Jurkat, Clone E6-1 (cell line): ENCODE results near the gene LMBR1L.
"Not testable (repeated sequence)": the region's sequence is repeated elsewhere in the genome, so short reads cannot be mapped to it uniquely, and the experiment has no call there.

Experiments used
- DNase-seq: peaks from one replicate; pipeline ENCODE4 v3.0.0-alpha.2; 2011; ENCODE audit warnings: low read depth, low spot score
- H3K4me3 ChIP-seq: 2 replicates; pipeline ENCODE4 v1.5.1; 2011; ENCODE audit warnings: mild to moderate bottlenecking, low read length, control low read depth, moderate library complexity

LMBR1L gene

DNA sequence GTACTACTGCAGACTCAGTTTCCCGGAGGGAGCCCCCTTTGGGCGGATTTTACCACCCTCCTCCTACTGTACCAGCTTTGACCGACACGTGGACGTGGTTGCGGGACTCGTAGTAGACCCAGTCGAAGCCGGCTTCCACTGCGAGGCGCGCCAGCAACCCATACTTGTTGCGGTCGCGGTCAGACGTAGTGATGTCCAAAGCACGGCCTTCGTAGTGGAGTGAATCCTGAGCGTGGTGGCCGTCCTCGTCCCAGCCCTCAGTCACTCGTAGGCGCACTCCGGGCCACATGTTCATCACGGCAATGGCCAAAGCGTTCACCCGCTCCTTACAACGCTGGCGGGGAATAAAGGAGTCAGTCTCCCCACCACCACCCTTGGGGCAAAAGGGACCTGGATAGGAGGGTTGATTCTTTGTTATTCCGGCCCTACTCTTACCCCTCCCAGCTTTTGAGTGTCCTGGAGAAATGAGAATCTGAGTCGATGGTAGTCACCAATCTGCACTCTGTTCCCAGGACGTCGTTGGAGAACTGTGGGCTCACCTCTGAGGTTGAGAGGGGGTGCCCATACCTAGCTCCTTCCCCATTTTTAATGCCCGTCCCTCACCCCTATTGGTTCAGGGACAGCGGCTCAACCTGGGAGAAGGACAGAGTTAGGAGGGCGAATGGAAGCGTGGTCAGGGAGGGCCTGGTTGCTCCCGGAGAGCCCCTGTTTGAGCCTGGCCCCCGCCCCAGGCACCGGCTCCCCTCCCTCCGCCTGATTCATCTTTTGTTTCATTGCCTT lies 19.4 kb downstream of the LMBR1L start:
- H3K4me3 ChIP-seq: no peak overlapping the region
- DNase-seq: no peak

DNA sequence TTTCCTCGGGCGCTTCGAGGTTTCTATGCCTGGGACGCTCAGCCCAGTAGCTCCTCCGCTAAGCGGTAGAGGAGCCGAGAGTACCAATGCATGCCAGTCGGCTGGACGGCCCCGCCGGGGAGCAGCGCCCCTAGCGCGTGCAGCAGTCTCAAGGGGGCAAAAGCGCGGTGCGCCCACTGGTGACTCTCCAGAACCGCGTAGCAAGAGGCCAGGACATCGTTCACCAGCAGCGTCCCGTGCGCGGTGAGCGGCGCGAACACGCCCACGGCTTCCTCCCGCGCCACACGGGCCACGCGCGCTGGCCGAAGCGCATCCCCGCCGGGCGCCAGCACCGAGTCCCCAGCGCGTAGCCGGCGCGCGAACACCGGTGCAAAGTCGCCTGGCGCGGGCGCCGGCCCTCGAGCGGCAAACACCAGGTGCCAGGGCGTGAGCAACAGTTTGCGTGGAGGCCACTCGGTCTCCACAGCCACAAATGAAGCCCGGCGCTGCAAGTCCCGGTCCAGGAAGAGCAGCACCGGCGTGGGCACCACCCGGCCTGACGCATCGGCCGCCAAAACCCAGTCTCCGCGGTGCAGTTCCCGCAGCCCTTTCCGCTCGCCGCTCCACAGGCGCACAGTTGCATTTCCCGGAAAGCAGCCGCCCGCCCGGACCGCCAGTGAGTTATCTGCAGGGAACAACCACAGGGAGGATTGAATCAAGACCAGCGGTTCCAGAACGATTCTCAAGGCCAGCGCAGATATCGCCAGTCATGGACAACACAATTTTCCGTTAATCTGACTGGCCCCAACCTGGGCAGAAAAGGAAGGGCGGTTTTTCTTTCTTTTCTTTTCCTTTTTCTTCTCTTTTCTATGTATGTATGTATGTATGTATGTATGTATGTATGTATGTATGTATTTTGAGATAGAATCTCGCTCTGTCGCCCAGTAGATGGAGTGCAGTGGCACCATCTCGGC lies 20.6 kb downstream of the LMBR1L start:
- H3K4me3 ChIP-seq: peak overlapping the region; percentile 45
- DNase-seq: no peak

DNA sequence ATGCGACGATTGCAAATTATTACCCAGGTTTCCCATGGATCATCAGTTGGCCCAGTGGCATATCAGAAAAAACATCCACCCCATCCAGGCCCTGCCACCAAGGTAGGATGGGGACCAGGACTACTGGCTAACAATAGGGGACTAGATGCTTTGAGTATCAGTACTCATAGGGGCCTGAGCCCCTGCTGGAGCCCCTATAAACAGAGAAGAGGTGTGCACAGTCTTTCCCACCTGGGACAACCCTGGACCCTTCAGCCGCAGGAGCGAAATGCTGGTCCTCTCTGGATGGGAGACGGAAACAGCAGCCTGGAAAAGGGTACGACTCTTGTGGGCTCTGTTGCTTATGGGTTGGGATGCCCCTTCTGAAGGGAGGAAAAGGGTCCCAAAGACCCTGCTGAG lies 21.7 kb downstream of the LMBR1L start:
- DNase-seq: no peak
- no peak overlapping the region for H3K4me3 ChIP-seq

DNA sequence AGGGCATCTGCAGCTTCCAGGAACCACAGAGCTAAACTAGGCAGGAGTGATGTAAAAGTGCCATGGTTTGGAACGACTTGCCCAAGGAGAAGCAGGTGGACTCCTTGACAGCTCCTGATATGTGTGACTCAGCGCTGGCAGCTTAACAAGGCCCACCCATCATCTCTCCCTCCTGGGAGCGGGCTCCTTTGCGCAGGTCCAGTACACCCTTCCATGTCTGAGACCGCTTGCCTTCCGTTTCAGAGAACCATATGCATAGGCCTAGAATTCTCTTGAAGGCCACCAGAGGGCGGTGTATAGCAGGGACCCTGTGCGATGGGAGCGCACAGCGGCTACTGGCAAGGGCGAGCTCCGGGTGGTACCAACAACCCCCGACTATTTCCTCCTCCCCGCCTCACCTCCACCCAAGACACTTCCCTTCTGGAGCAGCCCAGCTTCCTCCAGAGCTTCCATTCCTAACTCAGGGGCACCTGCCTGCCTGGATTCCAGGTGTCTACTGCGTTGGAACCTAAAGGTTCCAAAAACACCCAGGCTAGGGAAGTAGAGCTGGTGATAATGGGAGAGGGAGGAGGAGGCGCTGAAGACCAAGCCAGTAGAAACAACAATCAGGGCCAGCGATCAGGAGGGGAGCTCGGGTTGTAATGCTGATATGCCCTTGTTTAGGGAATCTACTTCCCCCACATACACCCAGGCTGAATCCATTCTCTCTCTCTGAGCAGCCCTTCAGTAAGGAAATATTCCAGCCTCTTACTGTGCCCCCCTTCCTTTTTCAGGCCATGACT lies 22.3 kb downstream of the LMBR1L start:
- peak; percentile 83 for DNase-seq
- H3K4me3 ChIP-seq: 0 out of 2 replicates have a peak overlapping the region, but pooled peaks have one; percentile 23

DNA sequence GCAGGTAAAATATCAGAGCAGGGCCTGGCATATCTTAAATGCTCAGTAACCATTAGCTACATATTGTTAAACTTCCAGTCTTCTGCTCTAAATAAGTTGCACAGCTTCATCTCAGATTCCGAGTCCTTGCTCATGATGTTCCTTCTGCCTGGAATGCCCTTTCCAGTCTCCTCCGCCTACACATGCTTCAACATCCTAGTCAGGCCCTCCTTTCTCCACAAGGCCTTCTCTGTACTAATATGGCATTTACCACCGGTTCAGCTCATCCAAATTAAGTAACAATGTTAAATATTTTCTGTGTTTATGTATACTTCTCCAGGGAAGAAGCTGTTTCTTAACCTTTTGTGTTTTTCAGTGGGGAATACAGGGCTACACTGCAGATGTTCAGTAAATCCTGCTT lies 24.5 kb downstream of the LMBR1L start:
- no peak overlapping the region for H3K4me3 ChIP-seq
- DNase-seq: no peak

DNA sequence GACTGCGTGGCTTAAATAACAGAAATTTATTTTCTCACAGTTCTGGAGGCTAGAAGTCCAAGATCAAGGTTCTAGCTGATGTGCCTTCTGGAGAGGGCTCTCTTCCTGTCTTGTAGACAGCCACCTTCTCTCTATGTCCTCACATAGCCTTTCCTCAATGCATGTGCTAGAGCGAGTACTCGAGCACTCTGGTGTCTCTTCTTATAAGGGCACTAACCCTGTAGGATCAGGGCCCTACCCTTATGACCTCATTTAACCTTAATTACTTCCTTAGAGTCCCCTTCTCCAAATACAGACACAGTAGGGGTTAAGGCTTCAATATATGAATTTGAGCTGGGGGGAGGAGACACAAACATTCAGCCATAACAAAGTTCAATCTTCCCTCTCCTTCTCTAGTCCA lies 26.2 kb downstream of the LMBR1L start:
- no peak for DNase-seq
- H3K4me3 ChIP-seq: no peak overlapping the region

DNA sequence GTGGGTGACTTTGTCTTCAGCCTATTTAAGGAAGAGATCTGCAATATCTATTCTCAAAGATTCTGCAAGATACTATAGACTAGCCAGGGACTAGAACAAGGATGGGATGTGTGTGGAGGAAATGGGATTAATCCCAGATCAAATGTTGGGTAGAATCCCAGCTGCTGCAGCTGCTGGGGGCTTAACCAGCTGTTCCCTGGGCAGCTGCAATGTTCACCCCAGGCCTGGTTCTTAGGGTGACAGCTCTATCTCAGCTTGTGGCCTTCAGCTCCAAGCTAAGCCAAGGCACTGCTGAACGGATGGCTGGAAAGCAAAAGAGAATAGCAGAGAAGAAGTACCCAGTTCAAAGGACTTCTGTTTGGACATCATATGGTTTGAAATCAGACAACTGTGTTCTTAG lies 30.9 kb downstream of the LMBR1L start:
- H3K4me3 ChIP-seq: no peak overlapping the region
- no peak for DNase-seq

DNA sequence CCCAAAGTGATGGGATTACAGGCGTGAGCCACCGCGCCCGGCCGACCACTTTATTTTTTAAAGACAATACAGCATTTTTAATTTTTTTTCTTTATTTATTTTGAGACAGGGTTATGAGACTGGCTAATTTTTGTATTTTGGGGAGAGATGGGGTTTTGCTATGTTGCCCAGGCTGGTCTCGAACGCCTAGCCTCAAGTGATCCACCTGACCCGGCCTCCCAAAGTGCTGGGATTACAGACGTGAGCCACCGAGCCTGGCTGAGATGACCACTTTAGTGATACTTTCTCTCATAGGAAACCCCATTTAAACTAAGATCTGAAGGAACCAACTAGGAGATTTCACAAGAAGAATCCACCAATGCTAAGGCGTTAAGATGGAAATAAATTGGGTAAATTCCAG lies 39.7 kb downstream of the LMBR1L start:
- H3K4me3 ChIP-seq: no peak overlapping the region
- no peak for DNase-seq

DNA sequence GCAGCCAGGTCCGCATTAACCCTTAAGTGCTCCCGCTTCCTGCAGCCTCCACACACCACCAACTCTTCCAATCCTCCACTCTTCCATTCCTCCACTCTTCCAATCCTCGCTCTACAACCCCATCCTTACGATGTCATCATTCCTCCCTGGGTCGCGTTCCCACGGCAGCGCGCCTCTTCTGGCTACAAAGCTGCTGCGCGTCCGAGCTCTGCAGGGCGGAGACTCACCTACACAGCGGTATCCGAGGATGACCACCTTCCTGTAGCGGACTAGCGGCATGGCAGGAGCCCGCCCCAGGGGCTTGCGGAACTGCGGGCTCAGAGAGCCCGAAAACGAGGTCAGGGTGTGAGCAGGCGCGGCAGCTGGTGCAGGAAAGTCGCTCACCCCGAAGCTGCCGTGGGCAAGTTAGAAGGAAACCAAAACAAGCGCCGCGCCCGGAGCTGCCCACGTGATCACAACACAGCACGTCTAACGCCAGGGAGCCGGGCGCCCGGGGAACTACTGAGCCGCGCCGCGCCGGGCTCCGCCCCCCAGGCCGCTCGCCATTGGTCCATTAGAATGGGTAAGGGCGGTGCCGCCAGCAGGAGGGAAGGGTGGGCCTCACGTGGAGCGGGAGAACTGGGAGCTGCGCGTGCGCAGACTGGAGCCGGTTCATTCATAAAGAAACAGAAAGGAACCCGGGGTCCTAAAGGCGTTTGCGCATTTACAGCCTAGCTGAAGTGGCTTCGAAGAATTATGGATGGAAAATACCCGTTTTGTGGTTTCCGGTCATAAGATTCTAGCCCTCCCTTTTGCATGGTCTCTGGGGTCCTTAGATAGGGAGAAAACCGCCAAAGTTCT lies 40.9 kb downstream of the LMBR1L start, which contains the start of gene RHEBL1:
TSS of gene RHEBL1 (minus strand) at position 473 of the 840 bp plus-strand sequence. CDS start at position 279, 194 bp downstream.
- peak; percentile 96 for DNase-seq
- H3K4me3 ChIP-seq: peak within 1 kb of the TSS; percentile 91

DNA sequence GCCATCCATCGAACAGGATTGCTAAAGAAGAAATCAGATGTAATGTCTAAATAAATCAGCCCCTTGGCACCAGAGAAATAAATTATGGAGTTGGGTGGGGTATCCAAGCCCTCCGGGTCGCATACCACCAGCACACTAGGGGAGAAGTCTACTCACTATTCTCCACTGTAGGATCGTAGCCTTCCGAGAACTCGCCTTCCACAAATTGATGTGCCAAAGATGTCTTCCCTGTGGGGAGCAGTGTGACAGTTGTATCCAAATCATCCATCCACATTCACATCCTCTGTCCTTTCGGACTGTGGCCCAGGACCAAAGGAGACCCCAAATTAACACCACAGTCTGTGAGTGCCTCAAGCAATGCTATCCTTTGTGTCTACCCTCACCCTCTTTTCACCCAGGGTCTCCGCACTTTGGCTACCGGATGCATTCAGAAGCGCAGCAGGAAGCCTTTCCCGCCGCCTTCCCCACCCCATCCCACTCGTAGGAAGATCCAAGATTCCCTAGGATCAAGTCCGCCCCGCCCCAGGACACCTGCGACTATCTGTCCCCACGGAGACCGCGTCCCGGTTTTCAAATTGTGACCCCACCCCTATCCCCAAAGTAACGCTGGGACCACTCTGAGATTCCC lies 41.7 kb downstream of the LMBR1L start:
- no peak for DNase-seq
- peak overlapping the region; percentile 91 for H3K4me3 ChIP-seq

DNA sequence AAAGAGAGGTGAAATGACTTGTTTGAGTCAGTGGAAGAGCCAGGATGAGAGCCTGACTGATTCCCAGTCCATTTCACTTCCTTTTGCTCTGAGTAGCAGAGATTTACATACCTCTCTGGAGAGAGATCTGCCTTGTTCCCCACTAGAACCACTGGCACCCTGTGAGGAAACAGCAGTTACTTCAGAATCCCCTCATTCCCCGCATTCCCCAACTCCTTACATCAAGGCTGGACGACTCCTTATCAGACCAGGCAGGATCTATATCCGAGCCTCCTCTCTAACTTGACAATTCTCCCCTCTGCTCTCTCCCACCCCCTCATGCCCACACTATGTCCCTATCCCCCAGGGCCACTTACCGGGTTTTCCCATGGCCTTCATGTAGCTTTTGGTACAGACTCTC lies 44.5 kb downstream of the LMBR1L start:
- no peak overlapping the region for H3K4me3 ChIP-seq
- no peak for DNase-seq

DNA sequence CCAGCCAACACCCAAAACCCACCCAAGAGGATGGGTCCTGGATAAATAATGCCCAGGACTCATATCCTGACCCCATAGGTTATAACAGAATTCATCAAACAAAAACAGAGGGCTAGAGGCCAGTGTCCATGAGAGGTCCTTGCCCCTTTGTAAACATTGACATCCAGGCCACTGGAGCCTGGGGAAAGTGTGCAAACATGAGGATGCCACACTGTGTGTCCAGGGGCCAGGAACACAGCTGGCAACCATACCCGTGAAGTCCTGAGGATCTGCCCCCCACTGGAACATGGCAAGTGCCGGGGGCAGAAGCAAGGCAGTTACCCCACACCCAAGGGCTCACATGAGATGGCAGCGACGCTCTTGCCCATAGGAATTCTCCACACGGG lies 45.9 kb downstream of the LMBR1L start:
- no peak overlapping the region for H3K4me3 ChIP-seq
- no peak for DNase-seq

DNA sequence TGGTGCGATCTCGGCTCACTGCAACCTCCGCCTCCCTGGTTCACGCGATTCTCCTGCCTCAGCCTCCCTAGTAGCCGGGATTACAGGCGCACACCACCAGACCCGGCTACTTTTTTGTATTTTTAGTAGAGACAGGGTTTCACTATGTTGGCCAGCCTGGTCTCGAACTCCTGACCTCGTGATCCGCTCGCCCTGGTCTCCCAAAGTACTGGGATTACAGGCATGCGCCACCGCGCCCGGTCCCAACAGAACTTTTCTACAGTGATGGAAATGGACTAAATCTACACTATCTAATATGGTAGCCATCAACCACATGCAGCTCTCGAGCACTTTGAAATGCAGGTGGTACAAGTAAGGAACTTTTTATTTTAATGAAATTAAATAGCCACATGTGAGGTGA lies 48.7 kb downstream of the LMBR1L start:
- DNase-seq, H3K4me3 ChIP-seq: not testable (repeated sequence)

DNA sequence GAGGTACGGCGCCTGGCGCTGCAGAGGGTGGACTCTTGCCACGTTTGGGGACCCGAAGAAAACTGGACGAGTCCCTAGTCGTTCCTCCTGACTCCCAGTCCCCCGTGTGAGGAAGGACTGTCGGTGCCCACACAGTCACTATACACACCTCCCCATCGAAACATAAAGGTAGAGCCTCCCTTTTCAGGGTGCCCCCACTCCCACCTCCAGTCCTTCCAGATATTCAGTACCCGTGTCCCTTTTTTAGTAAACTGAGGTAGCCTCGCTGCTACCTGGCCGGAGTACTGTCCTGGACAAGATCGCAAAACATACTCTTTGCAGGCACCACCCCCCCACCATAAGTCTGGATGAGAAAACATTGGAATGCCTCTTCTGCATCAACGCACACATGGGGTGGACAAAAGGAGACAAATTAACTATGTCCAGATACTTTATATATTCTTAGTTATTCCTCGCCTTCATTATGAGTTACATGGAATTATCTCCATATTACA lies 49.4 kb downstream of the LMBR1L start:
- peak overlapping the region; percentile 88 for H3K4me3 ChIP-seq
- no peak for DNase-seq

DNA sequence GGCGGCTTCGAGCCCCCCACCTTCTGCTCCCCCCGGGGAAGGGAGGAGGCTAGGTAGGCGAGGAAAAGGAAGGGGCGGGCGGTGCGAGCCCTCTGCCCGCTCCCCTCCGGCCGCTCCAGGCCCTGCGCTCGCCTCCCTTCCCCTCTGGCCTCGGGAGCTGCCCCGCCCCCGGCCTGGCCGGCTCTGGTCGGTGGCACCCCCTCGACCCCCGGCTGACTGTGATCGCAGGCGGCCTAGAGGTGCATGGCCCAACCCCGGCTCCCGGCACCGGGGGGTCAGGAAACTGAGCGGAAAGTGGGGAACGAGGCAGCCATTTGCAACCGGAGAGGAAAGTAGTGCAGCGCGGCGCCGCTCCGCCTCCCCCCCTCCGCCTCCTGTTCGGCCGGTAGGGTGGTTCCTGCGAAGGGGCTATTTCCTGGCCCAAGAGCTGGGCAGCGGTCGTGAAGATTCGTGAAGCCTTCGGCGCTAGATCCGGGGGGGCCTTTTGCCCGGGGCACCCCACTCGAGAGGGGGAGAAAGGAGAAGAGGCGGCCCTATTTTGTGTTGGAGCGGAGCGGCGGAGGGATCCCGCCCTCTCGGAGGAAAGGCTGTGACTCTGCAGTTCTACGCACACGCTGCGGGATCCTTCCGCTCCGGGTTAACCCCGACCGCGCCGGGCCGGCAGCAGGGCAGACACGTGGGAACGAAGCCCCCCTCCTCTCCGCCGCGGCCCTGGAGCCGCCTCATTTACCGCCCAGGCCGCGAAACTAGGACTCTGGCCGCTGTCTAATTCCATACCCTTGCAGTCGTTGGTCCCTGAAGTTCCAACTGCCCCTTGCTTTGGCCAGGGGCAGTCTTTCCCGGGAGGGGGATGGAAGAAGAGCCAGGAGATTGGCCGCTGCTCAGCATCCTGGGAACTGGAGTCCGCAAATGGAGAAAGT lies 50.1 kb downstream of the LMBR1L start, which contains the start of gene KMT2D:
TSS of gene KMT2D (minus strand) at position 558 of the 920 bp plus-strand sequence. CDS start 5,470 bp downstream, outside the sequence.
- peak; percentile 95 for DNase-seq
- peak within 1 kb of the TSS; percentile 88 for H3K4me3 ChIP-seq

DNA sequence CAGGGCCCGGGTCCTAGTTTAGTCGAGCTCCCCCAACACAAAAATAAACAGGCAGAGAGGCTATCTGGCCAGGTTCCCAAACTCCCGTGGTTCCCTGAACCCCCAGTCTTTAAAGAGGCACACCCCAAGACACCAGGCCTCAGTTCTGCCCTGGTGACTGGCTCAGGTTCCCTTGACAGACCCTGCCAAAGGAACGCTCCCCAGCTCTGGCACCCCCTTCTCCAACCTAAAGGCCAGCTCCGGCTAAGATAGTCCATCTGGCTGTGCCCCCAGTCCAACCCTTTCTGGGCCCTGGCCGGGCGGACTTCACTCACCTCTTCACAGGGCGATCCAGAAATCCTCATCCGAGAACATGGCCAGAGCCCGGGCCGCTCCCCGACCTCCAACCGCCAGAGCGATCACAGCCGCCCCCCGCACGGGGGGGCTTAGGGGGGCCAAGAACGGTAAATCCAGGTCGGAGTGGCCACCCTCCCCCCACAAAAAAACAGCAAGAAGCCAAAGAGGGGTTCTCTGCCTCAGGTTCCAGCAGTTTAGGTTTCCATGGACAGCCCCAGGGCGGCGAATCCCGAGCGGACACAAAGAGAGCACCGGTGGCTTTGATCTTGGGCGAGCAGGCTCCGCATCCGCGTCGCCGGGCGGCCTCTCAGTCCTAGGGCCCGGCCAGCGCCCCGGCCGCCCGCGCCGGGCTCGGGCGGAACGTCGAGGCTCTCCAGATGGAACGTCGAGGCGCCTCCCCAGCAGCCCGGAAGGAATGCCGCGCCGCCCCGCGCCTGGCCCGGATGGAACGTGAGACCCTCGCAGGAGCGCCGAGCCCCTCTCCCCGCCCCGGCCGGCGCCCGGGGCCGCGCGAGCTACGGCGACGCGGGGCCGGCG lies 51.1 kb downstream of the LMBR1L start:
- peak overlapping the region; percentile 88 for H3K4me3 ChIP-seq
- no peak for DNase-seq
